Measurements from ENCODE around the gene UNC5B.

GRCh38 chr10:71251319-71251718, 38.9 kb downstream of the UNC5B start:
- TF ChIP-seq GATA2 (IDR thresholded peaks at IDR 0.05; ENCODE audit: low read depth, low read length) (peak; percentile 99), GATA3 (IDR thresholded peaks at IDR 0.05; ENCODE audit: low read depth, low read length) (peak; percentile 98)

All from SH-SY5Y (cell line).